H1 (cell line): ENCODE results near the gene ANKIB1. TPM values are rescaled to one million over a fixed set of nuclear protein-coding genes. Genes with fewer than 3 reads are reported as not detected.

Source experiments
- HDAC2 ChIP-seq, 2 experiments: fragments of 300-600 bp in 1 of 2; sonication (generic) in 1 of 2; IDR thresholded peaks; 2 replicates each; pipeline ENCODE4 v1.6.1; 2011 to 2012; ENCODE audit warnings: low read depth in 2 of 2, low read length in 2 of 2, mild to moderate bottlenecking in 2 of 2, moderate library complexity in 2 of 2, borderline replicate concordance in 1 of 2, inconsistent platforms in 1 of 2
- PHF8 ChIP-seq: fragments of 200-600 bp; sonication (generic); conservative IDR thresholded peaks from 2 replicates; pipeline ENCODE4 v1.7.1; 2012; ENCODE audit warnings: low read depth, mild to moderate bottlenecking, inconsistent platforms, low read length, moderate library complexity
- RBBP5 ChIP-seq: IDR thresholded peaks from 2 replicates; pipeline ENCODE4 v1.7.1; 2012; ENCODE audit warnings: low read depth, mild to moderate bottlenecking, inconsistent platforms, low read length, moderate library complexity, borderline replicate concordance
- RNF2 ChIP-seq: fragments of 200-900, 300-1000 bp; sonication (generic); IDR thresholded peaks from 2 replicates; pipeline ENCODE4 v1.7.1; 2016; ENCODE audit warnings: borderline replicate concordance, low read depth, mild to moderate bottlenecking, antibody characterized with exemption, low read length; ENCODE audit not compliant: poor library complexity, severe bottlenecking; ENCODE audit errors: missing control alignments
- RXRA ChIP-seq: IDR thresholded peaks from 2 replicates; pipeline ENCODE4 v1.6.1; 2011; ENCODE audit warnings: low read depth, mild to moderate bottlenecking, low read length, moderate library complexity; ENCODE audit not compliant: insufficient read depth
- polyA plus RNA-seq, 7 experiments: library from polyadenylated mRNA; depleted of rRNA in 3 of 7; stranded (reverse) in 5 of 7; unstranded in 2 of 7; fragments of >200 nt in 5 of 7; fragments of 200-250 nt in 2 of 7; gene quantifications; 1 replicate in 5 of 7; 2 replicates in 1 of 7; 4 replicates in 1 of 7; pipeline versions ENCODE4 v1.2.1 to v1.2.3, GENCODE V29; 2011 to 2013; ENCODE audit warnings: missing spikeins in 2 of 7, mixed read lengths in 2 of 7
- total RNA-seq: library from RNA; stranded (reverse); fragmentation: NEBNext Ultra II Directional; extraction: Animal tissue kit (Norgen Biotek cat#: 25700); gene quantifications from 2 replicates; pipeline ENCODE4 v1.2.1, GENCODE V29; 2021

ANKIB1 gene
- total and polyA plus RNA-seq, 2 of the 8 experiments (the other 6 are each of a cell fraction or from before 2014, with no cell fraction given), result 19.2 to 43.0 TPM

- TF ChIP-seq HDAC2 (IDR thresholded peaks at IDR 0.05; ENCODE audit: borderline replicate concordance in 1 of 2, low read depth in 2 of 2, low read length in 2 of 2) (no peak), RXRA (no peak), PHF8 (no peak), RBBP5 (no peak), RNF2 (no peak)
These were observed 29.6 kb downstream of the ANKIB1 start (continued) for GRCh38 chr7:92275327-92275726.
